Bronchial epithelial cell (primary cell): ENCODE results near the gene MORN2. TPM values are rescaled to one million over a fixed set of nuclear protein-coding genes. Genes with fewer than 3 reads are reported as not detected.

ENCODE experiments used
- DNase-seq: peaks from one replicate; pipeline ENCODE4 v3.0.0-alpha.2; 2010; ENCODE audit warnings: low read depth
- FAIRE-seq: peaks from 2 replicates; lab custom pipeline; 2011; peaks lifted over from hg19 to GRCh38; lab: Jason Lieb, UNC
- H3K27me3 ChIP-seq: 2 replicates; pipeline ENCODE4 v1.5.1; 2011; ENCODE audit warnings: low read length; ENCODE audit not compliant: control insufficient read depth, insufficient read depth
- H3K36me3 ChIP-seq: 2 replicates; pipeline ENCODE4 v1.5.1; 2011; ENCODE audit warnings: low read length; ENCODE audit not compliant: control insufficient read depth, insufficient read depth
- H3K4me3 ChIP-seq: 2 replicates; pipeline ENCODE4 v1.5.1; 2011; ENCODE audit warnings: mild to moderate bottlenecking, low read depth, low read length, control low read depth
- total RNA-seq: library from RNA; depleted of rRNA; stranded (reverse); fragments of >200 nt; gene quantifications from 2 replicates; pipeline ENCODE4 v1.2.1, GENCODE V29; 2014
- TF ChIP-seq, protein P1 (sequence below): IDR thresholded peaks from 2 replicates; pipeline ENCODE4 v1.5.1; 2011; ENCODE audit warnings: mild to moderate bottlenecking, moderate library complexity, low read length, control low read depth, inconsistent platforms; ENCODE audit not compliant: insufficient read depth, severe bottlenecking

The MORN2 gene
- total RNA-seq, 1 donor from 2014 or later = 3.9 TPM

- DNase-seq (no peak), FAIRE-seq (no peak)
- TF ChIP-seq, protein P1, sequence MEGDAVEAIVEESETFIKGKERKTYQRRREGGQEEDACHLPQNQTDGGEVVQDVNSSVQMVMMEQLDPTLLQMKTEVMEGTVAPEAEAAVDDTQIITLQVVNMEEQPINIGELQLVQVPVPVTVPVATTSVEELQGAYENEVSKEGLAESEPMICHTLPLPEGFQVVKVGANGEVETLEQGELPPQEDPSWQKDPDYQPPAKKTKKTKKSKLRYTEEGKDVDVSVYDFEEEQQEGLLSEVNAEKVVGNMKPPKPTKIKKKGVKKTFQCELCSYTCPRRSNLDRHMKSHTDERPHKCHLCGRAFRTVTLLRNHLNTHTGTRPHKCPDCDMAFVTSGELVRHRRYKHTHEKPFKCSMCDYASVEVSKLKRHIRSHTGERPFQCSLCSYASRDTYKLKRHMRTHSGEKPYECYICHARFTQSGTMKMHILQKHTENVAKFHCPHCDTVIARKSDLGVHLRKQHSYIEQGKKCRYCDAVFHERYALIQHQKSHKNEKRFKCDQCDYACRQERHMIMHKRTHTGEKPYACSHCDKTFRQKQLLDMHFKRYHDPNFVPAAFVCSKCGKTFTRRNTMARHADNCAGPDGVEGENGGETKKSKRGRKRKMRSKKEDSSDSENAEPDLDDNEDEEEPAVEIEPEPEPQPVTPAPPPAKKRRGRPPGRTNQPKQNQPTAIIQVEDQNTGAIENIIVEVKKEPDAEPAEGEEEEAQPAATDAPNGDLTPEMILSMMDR = no peak
- Histone ChIP-seq H3K4me3 (no peak overlapping the region), H3K27me3 (no peaks in the 10 kb centered on the region), H3K36me3 (no peaks in the 10 kb centered on the region)
These were observed 47.1 kb downstream of the MORN2 start for GRCh38 chr2:38922902-38923301.

- no peak for DNase-seq
- TF ChIP-seq, protein P1 = peak; percentile 5
- FAIRE-seq = no peak
These were observed 50.2 kb downstream of the MORN2 start for GRCh38 chr2:38925982-38926381.

DNA sequence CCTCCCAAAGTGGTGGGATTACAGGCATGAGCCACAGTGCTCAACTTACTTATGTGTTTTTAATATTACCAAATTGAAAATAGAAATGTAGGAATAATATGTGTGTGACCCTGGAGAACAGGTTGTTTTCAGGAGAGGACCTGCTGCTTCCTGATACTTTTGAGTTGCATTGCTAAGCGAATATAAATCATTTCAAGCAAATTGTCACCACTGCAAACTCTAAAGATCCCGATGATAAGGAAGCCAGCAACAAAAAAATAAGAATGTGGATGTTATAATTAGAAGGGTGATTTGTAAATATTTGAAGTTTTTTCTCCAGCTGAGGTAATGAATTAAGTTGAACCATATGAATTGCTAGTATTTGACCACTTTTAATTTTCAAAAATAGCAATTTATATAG is 54.8 kb downstream of the MORN2 start:
- H3K4me3 ChIP-seq = no peak overlapping the region
- FAIRE-seq = no peak
- TF ChIP-seq, protein P1 = no peak
- no peaks in the 10 kb centered on the region for H3K36me3 ChIP-seq
- H3K27me3 ChIP-seq = no peaks in the 10 kb centered on the region
- no peak for DNase-seq

More at GRCh38 chr2:38925982-38926381, 50.2 kb downstream of the MORN2 start:
- Histone ChIP-seq H3K27me3 (no peaks in the 10 kb centered on the region), H3K36me3 (no peaks in the 10 kb centered on the region), H3K4me3 (no peak overlapping the region)

Other genes with a start within 250 kb of the MORN2 start
- gene GALM, start 209.9 kb upstream of the MORN2 start, total RNA-seq = 1.6 and 2.0 TPM in 2 replicates
- 115 and 120 TPM in 2 replicates for gene SRSF7, start 124.6 kb upstream of the MORN2 start, total RNA-seq
- 7.2 and 10.5 TPM in 2 replicates for gene GEMIN6, start 97.8 kb upstream of the MORN2 start, total RNA-seq
- 10.5 and 14.6 TPM in 2 replicates for gene DHX57, start within 50 bp of the MORN2 start, total RNA-seq
- gene ARHGEF33, start 13.9 kb downstream of the MORN2 start, total RNA-seq = 0.26 and 0.38 TPM in 2 replicates
- gene SOS1, start 245.1 kb downstream of the MORN2 start, total RNA-seq = 8.2 and 12.3 TPM in 2 replicates